Mononuclear cell (primary cell): ENCODE data around the gene HCN3. TPM values are rescaled to one million over a fixed set of nuclear protein-coding genes. Genes with fewer than 3 reads are reported as not detected.

Experiments
- H3K27me3 ChIP-seq: 2 replicates; pipeline ENCODE4 v1.6.0; 2011; ENCODE audit warnings: low read length, control low read depth; ENCODE audit not compliant: insufficient read depth
- H3K4me1 ChIP-seq: 2 replicates; pipeline ENCODE4 v1.5.1; 2011; ENCODE audit warnings: mild to moderate bottlenecking, low read length, control low read depth; ENCODE audit not compliant: insufficient read depth
- H3K4me3 ChIP-seq: 2 replicates; pipeline ENCODE4 v1.5.1; 2011; ENCODE audit warnings: mild to moderate bottlenecking, low read length, moderate library complexity
- H3K9me3 ChIP-seq: 2 replicates; pipeline ENCODE4 v1.5.1; 2011; ENCODE audit warnings: low read depth, mild to moderate bottlenecking, control low read depth, low read length
- total RNA-seq: library from RNA; depleted of rRNA; stranded (reverse); fragments of >200 nt; gene quantifications from one replicate; pipeline ENCODE4 v1.2.3, GENCODE V29; 2012

The HCN3 gene
- total RNA-seq, 1 donor, result 0.21 TPM

DNA sequence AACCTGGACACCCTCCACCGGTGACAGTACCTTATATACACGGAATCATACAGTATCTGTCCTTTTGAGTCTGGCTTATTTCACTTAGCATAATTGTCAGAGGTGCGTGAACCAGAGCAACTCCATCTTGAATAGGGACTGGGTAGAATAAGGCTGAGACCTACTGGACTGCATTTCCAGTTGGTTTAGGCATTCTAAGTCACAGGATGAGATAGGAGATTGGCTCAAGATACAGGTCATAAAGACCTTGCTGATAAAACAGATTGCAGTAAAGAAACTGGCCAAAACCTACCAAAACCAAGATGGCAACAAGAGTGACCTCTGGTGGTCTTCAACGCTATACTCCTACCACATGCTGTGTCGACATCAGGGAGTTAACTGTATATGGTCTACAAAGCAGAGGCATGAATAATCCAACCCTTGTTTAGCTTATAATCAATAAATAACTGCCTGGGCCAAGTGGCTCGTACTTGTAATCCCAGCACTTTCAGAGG, 30.0 kb downstream of the HCN3 start:
- Histone ChIP-seq H3K9me3 (no peaks in the 10 kb centered on the region), H3K4me1 (peaks cover 25% of the 10 kb centered on the region), H3K27me3 (no peaks in the 10 kb centered on the region), H3K4me3 (no peak overlapping the region)

DNA sequence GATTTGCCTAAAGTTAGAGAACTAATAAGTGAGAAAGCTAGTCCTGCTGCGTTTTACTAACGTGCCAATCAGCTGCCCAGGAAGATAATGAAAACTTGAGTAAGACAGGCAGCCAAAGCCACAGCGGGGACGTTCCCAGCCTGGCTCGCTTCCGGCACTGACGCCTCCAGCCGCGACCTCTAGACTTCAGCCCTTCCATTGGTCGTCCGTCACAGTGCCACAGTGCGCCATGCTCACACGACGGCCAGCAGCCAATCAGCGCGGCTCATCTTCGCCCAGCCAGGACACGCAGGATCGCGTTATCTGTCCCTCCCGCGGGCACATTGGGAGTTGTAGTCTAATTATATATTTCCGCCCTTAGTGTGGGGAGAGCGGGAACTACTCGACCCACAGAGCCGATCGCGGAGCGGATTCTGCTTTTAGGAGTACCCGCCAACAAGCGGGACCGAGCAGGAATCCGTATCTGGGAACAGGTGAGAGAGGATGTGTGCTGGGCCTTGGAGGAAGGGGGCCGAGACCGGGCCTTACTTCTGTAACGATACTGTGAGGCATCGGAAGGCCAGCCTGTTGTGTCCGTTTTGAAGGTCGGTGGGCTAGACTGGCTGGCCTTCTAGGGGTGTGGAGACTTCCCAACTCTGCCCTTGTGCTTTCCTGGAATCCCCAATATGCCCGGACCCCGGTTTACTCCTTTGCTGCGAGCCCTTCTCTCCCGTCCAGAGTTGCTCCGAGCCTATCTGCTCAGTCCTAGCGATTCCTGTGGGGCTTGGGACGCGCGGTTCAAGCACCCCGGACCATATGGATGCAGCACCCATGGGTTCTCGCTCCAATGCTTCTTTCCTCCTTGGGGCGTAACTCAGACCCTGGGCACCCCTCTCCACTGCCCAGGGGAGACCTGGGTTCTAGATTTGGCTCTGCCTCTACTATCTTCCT, 31.5 kb downstream of the HCN3 start, which contains the start of gene FDPS:
TSS of gene FDPS (plus strand) at position 374 of the 930 bp plus-strand sequence. CDS start 924 bp downstream, outside the sequence.
- H3K9me3 ChIP-seq, result no peaks in the 10 kb centered on the region
- H3K4me3 ChIP-seq, result peak within 1 kb of the TSS; percentile 87
- peaks cover 25% of the 10 kb centered on the region for H3K4me1 ChIP-seq
- no peaks in the 10 kb centered on the region for H3K27me3 ChIP-seq

DNA sequence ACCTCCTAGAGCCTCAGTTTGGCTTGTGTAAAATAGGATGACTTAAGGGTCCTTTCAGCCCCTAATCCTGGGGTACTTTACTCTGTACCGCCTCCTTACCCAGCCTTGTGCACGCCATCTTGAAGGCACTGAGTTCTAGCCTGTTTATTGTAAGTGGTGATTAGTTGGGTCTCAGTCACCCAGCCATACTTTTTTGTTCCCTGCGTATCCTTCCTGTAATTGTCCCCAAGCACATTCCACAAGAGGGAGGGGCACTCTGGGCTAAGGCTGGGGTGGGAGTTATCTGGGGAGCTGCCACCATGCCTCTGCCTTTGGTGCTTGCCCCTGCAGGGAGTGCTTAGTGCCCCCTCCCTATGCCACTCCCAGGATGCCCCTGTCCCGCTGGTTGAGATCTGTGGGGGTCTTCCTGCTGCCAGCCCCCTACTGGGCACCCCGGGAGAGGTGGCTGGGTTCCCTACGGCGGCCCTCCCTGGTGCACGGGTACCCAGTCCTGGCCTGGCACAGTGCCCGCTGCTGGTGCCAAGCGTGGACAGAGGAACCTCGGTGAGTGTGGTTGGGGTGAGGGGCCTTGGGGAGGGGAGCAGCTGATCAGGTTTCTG, 32.3 kb downstream of the HCN3 start:
- Histone ChIP-seq H3K4me1 (peaks cover 25% of the 10 kb centered on the region), H3K27me3 (no peaks in the 10 kb centered on the region), H3K9me3 (no peaks in the 10 kb centered on the region), H3K4me3 (peak overlapping the region; percentile 87)

DNA sequence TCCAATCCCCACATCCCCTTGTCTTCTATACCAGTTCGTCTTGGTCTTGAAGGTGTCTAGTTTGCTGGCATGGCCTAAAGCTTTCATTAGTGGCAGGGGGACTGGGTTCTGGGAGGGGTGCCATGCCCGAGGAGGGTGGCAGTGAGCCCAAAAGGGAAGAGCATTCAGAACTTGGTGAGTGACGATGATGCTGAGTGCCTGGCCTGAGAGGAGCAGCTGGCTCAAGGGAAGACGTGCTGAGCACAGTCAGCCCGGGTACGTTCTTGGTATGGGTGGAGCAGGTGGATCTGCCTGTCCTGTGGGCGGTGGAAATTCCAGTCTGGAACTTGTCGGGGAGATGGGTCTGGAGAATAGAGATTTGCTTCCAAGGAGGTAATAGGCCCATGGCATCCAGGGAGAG, 36.0 kb downstream of the HCN3 start:
- no peak overlapping the region for H3K4me3 ChIP-seq

DNA sequence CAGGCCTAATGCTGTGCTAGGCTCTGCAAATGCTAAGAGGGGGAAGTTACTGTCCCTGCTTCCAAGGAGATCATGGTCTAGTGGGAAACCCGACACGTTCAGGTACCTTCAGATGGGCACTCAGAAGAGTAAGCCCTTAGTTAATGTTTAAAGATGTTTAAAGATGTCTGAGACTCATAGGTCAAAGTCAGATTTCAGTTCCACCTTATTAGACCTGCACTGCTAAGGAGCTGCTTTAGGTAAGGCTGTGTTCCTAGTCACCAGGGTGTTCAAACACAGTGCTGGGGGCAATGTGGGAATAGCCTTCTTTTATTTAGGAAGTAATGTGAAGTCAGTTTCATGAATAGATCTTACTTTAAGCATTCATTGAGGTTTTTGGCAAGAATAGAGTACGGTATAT, 39.7 kb downstream of the HCN3 start:
- Histone ChIP-seq H3K9me3 (no peaks in the 10 kb centered on the region), H3K27me3 (no peaks in the 10 kb centered on the region), H3K4me1 (peaks cover 25% of the 10 kb centered on the region), H3K4me3 (no peak overlapping the region)

More for the DNA sequence above, 36.0 kb downstream of the HCN3 start:
- H3K27me3 ChIP-seq, result no peaks in the 10 kb centered on the region
- H3K4me1 ChIP-seq, result peaks cover 17% of the 10 kb centered on the region
- H3K9me3 ChIP-seq, result no peaks in the 10 kb centered on the region

DNA sequence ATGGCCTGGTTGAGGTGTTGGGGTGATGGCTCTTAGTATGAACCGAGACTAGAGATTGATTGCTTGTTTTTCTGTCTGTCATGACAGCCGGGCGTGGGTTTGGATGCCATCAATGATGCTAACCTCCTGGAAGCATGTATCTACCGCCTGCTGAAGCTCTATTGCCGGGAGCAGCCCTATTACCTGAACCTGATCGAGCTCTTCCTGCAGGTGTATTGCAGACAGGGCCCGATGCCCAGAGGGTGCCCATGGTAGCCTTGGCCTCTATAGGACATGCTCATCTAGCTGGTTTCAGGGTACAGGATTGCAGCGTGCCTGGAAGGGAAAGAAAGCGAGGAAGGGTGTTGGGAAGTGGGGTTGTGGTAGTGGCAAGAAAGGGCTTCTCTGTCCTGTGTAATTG, 40.8 kb downstream of the HCN3 start:
- Histone ChIP-seq H3K4me1 (peaks cover 33% of the 10 kb centered on the region), H3K4me3 (no peak overlapping the region), H3K9me3 (no peaks in the 10 kb centered on the region), H3K27me3 (no peaks in the 10 kb centered on the region)

DNA sequence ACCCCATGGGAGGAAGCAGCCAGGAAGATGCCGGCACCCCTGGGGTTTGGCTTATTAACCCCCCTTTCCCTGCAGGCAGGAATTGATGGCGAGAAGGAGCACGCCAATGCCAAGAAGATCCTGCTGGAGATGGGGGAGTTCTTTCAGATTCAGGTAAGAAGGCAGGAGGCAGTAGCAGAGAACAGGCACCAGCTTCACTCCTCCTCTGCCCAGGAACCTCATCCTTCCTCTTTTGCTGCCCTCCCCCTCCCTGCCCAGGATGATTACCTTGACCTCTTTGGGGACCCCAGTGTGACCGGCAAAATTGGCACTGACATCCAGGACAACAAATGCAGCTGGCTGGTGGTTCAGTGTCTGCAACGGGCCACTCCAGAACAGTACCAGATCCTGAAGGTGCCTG, 42.3 kb downstream of the HCN3 start:
- Histone ChIP-seq H3K4me3 (no peak overlapping the region), H3K4me1 (peaks cover 34% of the 10 kb centered on the region), H3K27me3 (no peaks in the 10 kb centered on the region), H3K9me3 (no peaks in the 10 kb centered on the region)

DNA sequence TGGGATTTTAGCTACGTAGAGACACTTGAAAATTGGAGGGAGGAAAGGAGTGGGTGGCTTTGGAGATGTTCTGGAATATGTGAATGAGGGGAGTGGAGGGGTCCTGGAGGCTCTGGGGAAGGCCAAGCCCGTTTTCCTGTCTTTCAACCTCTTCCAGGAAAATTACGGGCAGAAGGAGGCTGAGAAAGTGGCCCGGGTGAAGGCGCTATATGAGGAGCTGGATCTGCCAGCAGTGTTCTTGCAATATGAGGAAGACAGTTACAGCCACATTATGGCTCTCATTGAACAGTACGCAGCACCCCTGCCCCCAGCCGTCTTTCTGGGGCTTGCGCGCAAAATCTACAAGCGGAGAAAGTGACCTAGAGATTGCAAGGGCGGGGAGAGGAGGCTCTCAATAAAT, 43.0 kb downstream of the HCN3 start:
- Histone ChIP-seq H3K9me3 (no peaks in the 10 kb centered on the region), H3K4me3 (peak overlapping the region; percentile 22), H3K4me1 (peaks cover 41% of the 10 kb centered on the region), H3K27me3 (no peaks in the 10 kb centered on the region)

DNA sequence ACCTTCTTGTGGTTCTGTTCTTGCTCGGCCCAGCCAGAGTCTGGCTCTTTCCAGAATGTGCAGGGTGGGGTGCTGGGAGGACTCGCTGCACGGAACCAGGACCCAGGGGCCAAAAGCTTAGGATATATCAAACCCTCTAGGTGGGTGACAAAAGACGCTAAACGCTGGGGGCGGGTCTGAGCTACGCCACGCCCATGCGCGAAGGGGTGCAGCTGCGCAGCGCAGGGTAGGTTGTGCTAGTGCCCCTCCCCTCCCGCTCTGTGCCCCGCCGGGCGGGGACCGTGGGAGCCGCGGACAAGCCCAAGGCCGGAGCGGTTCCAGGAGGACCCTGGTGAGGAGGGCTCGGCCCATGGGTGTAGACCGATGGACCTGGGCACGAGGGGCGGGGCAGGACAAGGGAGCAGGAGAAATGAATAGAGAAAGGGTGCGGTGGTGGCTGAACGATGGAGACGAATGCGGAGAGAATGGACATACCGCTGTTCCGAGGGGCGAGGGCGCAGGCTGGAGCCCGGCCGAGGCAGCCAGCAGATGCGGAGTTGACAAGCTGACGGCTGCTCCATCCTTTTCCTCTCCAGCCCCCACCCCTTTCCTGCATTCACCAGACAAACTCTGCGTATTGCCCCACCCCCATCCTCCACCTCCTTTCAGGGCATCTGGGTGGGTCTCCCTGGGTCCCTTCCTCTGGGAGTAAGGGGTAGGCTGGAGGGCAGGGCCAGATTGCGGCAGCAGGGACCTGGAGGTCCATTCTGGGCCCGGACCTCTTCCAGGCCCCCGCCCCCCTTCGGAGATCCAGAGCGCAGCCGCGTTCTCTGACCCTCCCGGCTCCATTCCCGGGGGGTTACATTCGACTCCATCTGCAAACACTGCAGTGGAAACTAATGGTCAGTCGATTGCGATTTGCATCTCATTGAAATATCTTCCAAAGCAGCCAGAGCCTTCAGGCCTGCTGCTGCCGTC, 43.7 kb downstream of the HCN3 start, which contains the start of gene RUSC1:
TSS of gene RUSC1 (plus strand) at position 234 of the 957 bp plus-strand sequence. CDS start 880 bp downstream, outside the sequence.
- H3K27me3 ChIP-seq, result no peaks in the 10 kb centered on the region
- peak within 1 kb of the TSS; percentile 22 for H3K4me3 ChIP-seq
- no peaks in the 10 kb centered on the region for H3K9me3 ChIP-seq
- peaks cover 47% of the 10 kb centered on the region for H3K4me1 ChIP-seq

DNA sequence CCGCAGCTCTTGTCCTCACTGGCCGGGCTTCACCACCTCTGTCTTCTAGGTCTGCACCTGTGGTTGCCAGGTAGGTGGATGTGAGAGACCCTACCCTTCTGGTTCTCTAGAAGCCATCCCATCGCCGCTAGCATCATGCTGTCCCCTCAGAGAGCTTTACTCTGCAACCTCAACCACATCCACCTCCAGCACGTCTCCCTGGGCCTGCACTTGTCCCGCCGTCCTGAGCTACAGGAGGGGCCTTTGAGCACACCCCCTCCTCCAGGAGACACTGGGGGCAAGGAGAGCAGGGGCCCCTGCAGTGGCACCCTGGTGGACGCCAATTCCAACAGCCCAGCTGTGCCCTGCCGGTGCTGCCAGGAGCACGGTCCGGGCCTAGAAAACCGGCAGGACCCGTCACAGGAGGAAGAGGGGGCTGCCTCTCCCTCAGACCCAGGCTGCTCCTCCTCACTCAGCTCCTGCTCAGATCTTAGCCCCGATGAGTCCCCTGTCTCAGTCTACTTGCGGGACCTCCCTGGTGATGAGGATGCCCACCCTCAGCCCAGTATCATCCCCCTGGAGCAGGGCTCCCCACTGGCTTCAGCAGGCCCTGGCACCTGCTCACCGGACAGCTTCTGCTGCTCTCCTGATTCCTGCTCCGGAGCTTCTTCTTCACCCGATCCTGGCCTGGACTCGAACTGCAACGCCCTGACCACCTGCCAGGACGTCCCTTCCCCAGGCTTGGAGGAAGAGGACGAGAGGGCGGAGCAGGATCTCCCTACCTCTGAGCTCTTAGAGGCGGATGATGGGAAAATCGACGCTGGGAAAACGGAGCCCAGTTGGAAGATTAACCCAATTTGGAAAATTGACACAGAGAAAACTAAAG, 44.6 kb downstream of the HCN3 start:
- Histone ChIP-seq H3K4me3 (no peak overlapping the region), H3K9me3 (no peaks in the 10 kb centered on the region), H3K27me3 (no peaks in the 10 kb centered on the region), H3K4me1 (peaks cover 47% of the 10 kb centered on the region)

DNA sequence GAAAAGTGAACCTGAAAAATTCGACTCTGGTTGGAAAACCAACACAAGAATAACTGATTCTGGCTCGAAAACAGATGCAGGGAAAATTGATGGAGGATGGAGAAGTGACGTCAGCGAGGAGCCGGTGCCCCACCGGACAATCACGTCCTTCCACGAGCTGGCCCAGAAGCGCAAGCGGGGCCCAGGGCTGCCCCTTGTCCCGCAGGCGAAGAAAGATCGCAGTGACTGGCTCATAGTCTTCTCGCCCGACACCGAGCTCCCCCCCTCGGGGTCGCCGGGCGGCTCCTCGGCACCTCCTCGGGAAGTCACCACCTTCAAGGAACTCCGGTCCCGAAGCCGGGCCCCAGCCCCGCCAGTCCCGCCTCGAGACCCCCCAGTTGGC, 45.3 kb downstream of the HCN3 start:
- no peak overlapping the region for H3K4me3 ChIP-seq

DNA sequence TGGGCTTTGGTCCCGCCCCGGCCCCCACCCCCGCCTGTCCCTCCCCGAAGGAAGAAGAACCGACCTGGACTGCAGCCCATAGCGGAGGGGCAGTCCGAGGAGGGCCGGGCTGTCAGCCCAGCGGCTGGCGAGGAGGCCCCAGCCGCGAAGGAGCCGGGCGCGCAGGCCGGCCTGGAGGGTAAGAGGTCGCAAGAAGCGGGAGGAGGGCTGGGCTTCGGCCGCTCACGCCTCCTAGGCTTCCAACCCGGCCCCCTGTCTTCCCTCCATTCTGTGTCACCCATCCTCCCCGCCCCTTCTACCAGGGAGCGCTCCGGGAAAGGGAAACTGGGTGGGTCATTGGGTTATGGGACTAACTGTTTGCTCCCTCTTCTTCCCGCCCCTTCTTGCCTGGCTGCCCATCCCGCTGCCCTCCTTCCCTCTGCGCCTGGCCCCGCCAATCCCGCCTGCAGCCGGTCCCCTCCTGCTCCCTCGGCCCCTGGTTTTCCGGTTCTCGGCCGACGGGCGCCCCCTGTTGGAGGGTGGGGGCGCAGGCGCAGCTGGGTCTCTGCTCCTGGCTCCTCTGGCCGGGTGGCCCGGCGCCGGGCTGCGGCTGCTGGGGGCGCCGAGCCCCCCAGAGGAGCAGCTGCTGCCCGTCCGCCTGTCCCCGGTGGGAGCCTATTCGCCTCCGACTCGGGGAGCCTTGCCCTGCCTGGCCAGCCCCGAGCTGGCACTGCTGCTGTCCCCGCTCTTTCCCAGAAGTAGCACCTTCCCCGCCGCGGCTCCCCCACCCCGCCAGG, 45.9 kb downstream of the HCN3 start:
- Histone ChIP-seq H3K27me3 (no peaks in the 10 kb centered on the region), H3K9me3 (no peaks in the 10 kb centered on the region), H3K4me1 (peaks cover 47% of the 10 kb centered on the region), H3K4me3 (peak overlapping the region; percentile 88)

More for the DNA sequence above, 45.3 kb downstream of the HCN3 start:
- peaks cover 47% of the 10 kb centered on the region for H3K4me1 ChIP-seq
- no peaks in the 10 kb centered on the region for H3K9me3 ChIP-seq
- no peaks in the 10 kb centered on the region for H3K27me3 ChIP-seq

DNA sequence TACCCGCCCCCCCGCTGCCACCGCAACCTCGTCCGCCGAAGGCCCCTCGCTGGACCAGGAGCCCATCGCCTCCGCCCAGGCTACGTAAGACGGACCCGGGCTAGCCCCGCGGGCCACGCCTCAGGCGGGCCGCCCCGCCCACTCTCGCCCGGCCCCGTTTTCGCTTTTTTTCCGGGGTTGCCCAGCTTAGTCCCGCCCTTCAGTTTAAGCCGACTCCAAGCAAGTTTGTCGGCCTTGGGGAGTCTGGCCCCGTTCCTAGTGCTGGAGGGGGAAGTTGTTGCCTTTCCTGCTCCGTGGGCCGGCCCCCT, 46.4 kb downstream of the HCN3 start:
- Histone ChIP-seq H3K9me3 (no peaks in the 10 kb centered on the region), H3K4me1 (peaks cover 47% of the 10 kb centered on the region), H3K27me3 (no peaks in the 10 kb centered on the region), H3K4me3 (peak overlapping the region; percentile 88)
